ENCODE results near the gene ENTPD6.

DNA sequence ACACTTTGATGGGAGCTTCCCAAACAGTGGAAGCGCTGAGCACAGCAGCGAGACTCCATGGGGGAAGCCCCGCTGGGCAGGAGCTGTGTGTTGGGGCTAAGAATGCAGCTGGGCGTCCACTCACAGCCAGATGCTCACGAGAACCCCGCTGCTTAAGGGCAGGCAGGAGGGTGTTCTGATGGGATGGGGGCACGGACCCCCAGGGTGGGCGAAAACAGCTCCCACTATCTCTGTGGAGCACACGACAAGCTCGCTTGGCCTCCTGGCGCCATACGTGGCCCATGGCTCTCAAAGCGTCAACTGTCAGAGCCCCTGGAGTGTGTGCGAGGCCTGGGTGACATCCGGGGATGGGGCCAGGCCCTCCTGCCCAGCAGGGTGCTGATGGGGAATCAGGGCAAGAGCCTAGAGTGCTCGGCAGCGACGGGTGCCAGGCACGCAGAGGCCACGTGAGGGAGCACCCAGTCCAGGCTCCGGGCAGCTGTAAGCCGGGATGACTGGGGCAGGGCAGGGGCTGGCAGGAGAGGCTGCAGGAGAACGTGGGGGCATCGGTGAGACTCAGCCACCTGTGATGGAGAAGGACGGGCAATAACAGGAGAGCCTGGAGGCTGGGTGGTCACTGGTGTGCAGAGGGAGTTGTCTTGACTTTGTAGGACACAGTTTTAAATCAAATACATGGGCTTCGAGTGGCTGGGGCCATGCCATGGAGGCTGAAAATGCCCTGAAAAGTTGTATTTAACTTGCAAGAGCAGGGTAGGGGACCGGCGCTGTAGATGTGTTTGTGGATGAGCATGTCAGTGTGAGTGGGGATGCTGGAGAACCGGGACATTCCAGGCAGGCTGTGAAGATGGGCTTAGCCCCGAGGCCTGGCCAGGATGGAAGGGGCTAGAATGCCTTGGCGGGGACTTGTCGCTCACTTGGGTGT is 79.6 kb downstream of the ENTPD6 start:
- TF ChIP-seq, protein P1, sequence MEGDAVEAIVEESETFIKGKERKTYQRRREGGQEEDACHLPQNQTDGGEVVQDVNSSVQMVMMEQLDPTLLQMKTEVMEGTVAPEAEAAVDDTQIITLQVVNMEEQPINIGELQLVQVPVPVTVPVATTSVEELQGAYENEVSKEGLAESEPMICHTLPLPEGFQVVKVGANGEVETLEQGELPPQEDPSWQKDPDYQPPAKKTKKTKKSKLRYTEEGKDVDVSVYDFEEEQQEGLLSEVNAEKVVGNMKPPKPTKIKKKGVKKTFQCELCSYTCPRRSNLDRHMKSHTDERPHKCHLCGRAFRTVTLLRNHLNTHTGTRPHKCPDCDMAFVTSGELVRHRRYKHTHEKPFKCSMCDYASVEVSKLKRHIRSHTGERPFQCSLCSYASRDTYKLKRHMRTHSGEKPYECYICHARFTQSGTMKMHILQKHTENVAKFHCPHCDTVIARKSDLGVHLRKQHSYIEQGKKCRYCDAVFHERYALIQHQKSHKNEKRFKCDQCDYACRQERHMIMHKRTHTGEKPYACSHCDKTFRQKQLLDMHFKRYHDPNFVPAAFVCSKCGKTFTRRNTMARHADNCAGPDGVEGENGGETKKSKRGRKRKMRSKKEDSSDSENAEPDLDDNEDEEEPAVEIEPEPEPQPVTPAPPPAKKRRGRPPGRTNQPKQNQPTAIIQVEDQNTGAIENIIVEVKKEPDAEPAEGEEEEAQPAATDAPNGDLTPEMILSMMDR (conservative IDR thresholded peaks at IDR 0.05; ENCODE audit: low read depth, low read length): no peak
- no peak for TF ChIP-seq EZH2 (IDR thresholded peaks at IDR 0.05; ENCODE audit: low read length, unreplicated experiment)
